Stomach (tissue), 9 donors: Measurements from ENCODE around the gene NEU3. TPM values are rescaled to one million over a fixed set of nuclear protein-coding genes. Genes with fewer than 3 reads are reported as not detected.
A peak's percentile ranks its signal among the peaks of the same experiment; 100 is the strongest.

ENCODE experiments used
- DNase-seq, 2 donors: peaks; one replicate each; pipeline versions ENCODE4 v3.0.0 to v3.0.0-alpha.2; 2013 to 2019
- H3K27ac ChIP-seq, 5 donors: fragments of 200-600 bp in 4 of 5; sonication (generic) in 4 of 5; one replicate each; pipeline ENCODE4 v1.5.1; 2013 to 2019; ENCODE audit warnings: mild to moderate bottlenecking in 1 of 5, moderate library complexity in 1 of 5
- H3K27me3 ChIP-seq, 3 donors: fragments of 200-600 bp; sonication (generic); one replicate each; pipeline ENCODE4 v1.5.1; 2017 to 2019; ENCODE audit warnings: mixed run types in 1 of 3
- H3K36me3 ChIP-seq, 4 donors: fragments of 200-600 bp; sonication (generic); 1 replicate in 3 of 4; 2 replicates in 1 of 4; pipeline ENCODE4 v1.5.1; 2016 to 2019
- H3K4me1 ChIP-seq, 4 donors: fragments of 200-600 bp; sonication (generic); one replicate each; pipeline ENCODE4 v1.5.1; 2016 to 2019
- H3K4me3 ChIP-seq, 4 donors: fragments of 200-600 bp; sonication (generic) in 3 of 4; one replicate each; pipeline ENCODE4 v1.5.1; 2016 to 2019; ENCODE audit warnings: mild to moderate bottlenecking in 1 of 4
- H3K9me3 ChIP-seq, 4 donors: fragments of 200-600 bp; sonication (generic); one replicate each; pipeline ENCODE4 v1.5.1; 2016 to 2019
- CTCF ChIP-seq, 7 experiments: fragments of 450-650 bp in 4 of 7; fragments of 200-600 bp in 3 of 7; sonication (generic) in 3 of 7; IDR thresholded peaks; one replicate each; pipeline ENCODE4 v1.5.1; 2016 to 2019; ENCODE audit warnings: antibody characterized with exemption in 7 of 7, control low read depth in 2 of 7, mild to moderate bottlenecking in 1 of 7
- EP300 ChIP-seq: sonication (generic); formaldehyde crosslinking; IDR thresholded peaks from one replicate; pipeline ENCODE4 v1.6.1; 2017; ENCODE audit warnings: antibody characterized with exemption
- POLR2A ChIP-seq, 4 donors: fragments of 450-650 bp; IDR thresholded peaks; one replicate each; pipeline ENCODE4 v1.6.1; 2016; ENCODE audit warnings: antibody characterized with exemption in 4 of 4, control low read depth in 2 of 4, mild to moderate bottlenecking in 1 of 4, moderate library complexity in 1 of 4
- POLR2AphosphoS5 ChIP-seq, 3 donors: sonication (generic); formaldehyde crosslinking; IDR thresholded peaks; one replicate each; pipeline ENCODE4 v1.6.1; 2016; ENCODE audit warnings: antibody characterized with exemption in 3 of 3
- WGBS, 5 donors: extraction: QIAGEN DNeasy Blood & Tissue Kit in 3 of 5; methylation state at CpG; one replicate each; pipeline versions ENCODE4 v1.1.5 to v1.1.7; 2013 to 2018; 5-methylcytosine and 5-hydroxymethylcytosine counted together
- intact Hi-C: fragments of 100-400 bp; cut with DNase I; formaldehyde crosslinking; loops from one replicate; pipeline ENCODE4 v1.15.1; 2023; ENCODE audit warnings: low total_unique reads
- polyA plus RNA-seq, 3 donors: library from polyadenylated mRNA; stranded (reverse); fragments of 200-250 nt; gene quantifications; one replicate each; pipeline ENCODE4 v1.2.3, GENCODE V29; 2013
- total RNA-seq, 5 donors: library from RNA; depleted of rRNA; stranded (reverse); fragments of >200 nt; gene quantifications; one replicate each; pipeline versions ENCODE4 v1.1.0 to v1.2.3, GENCODE V29; 2014 to 2016
- donor health status: healthy with polysubstance abuse.
- donor health status: Bipolar disorder and iron deficiency.
- donor health status: healthy.

The NEU3 gene
- total and polyA plus RNA-seq, 8 donors: 0.58 to 33.5 (median 3.7) TPM

- no peak for DNase-seq
Observed at GRCh38 chr11:75031224-75031753, 42.6 kb downstream of the NEU3 start.

GRCh38 chr11:75031771-75032549 lies 43.2 kb downstream of the NEU3 start:
- peak; percentile 83 to 84 for DNase-seq
- TF ChIP-seq CTCF (IDR thresholded peaks at IDR 0.05) (peak in 5 of 7 experiments; percentile 52 to 71 (median 63)), POLR2AphosphoS5 (IDR thresholded peaks at IDR 0.05) (no peak), EP300 (no peak), POLR2A (IDR thresholded peaks at IDR 0.05) (no peak)
- intact Hi-C loops: loop anchor here (5.0 kb wide), 1 partner anchor 95 kb away; no protein-coding TSS in a partner anchor
- H3K27me3 ChIP-seq: no peaks in the 10 kb centered on the region
- no peak overlapping the region for H3K4me3 ChIP-seq
- 49 to 72% (median 53%) methylated on average over 5 to 8 of the region's 8 CpGs for WGBS, 5 donors
- no peaks in the 10 kb centered on the region for H3K36me3 ChIP-seq
- H3K9me3 ChIP-seq: no peaks in the 10 kb centered on the region
- H3K27ac ChIP-seq: no peak overlapping the region
- no peaks in the 10 kb centered on the region for H3K4me1 ChIP-seq

More at GRCh38 chr11:75031224-75031753, 42.6 kb downstream of the NEU3 start:
- Histone ChIP-seq H3K27ac (no peak overlapping the region), H3K4me3 (no peak overlapping the region), H3K9me3 (no peaks in the 10 kb centered on the region), H3K27me3 (no peaks in the 10 kb centered on the region), H3K4me1 (no peaks in the 10 kb centered on the region), H3K36me3 (no peaks in the 10 kb centered on the region)
- TF ChIP-seq POLR2A (IDR thresholded peaks at IDR 0.05) (no peak), CTCF (IDR thresholded peaks at IDR 0.05) (no peak)
- 46 to 69% (median 55%) methylated on average over 4 of the region's 4 CpGs for WGBS, 5 donors
- intact Hi-C loops: loop anchor here (5.0 kb wide), 1 partner anchor 94 kb away; no protein-coding TSS in a partner anchor

- TF ChIP-seq POLR2AphosphoS5 (IDR thresholded peaks at IDR 0.05) (no peak), CTCF (IDR thresholded peaks at IDR 0.05) (no peak), POLR2A (IDR thresholded peaks at IDR 0.05) (no peak)
- Histone ChIP-seq H3K4me3 (no peak overlapping the region), H3K9me3 (no peaks in the 10 kb centered on the region), H3K4me1 (no peaks in the 10 kb centered on the region), H3K27me3 (no peaks in the 10 kb centered on the region), H3K27ac (no peak overlapping the region), H3K36me3 (no peaks in the 10 kb centered on the region)
- intact Hi-C loops: loop anchor here (5.0 kb wide), 1 partner anchor 95 kb away; no protein-coding TSS in a partner anchor
- 63 to 81% (median 68%) methylated on average over 3 of the region's 3 CpGs for WGBS, 5 donors
- no peak for DNase-seq
Observed at GRCh38 chr11:75032550-75032935, 43.8 kb downstream of the NEU3 start.

- Histone ChIP-seq H3K36me3 (no peaks in the 10 kb centered on the region), H3K27me3 (no peaks in the 10 kb centered on the region), H3K27ac (no peak overlapping the region), H3K4me3 (no peak overlapping the region), H3K4me1 (no peaks in the 10 kb centered on the region), H3K9me3 (no peaks in the 10 kb centered on the region)
- TF ChIP-seq CTCF (IDR thresholded peaks at IDR 0.05) (no peak), POLR2AphosphoS5 (IDR thresholded peaks at IDR 0.05) (no peak), POLR2A (IDR thresholded peaks at IDR 0.05) (no peak), EP300 (no peak)
- WGBS, 5 donors: 77 to 90% (median 86%) methylated on average over 3 of the region's 3 CpGs
- DNase-seq: no peak
- intact Hi-C loops: loop anchor here (5.0 kb wide), 1 partner anchor 97 kb away; no protein-coding TSS in a partner anchor
Observed at GRCh38 chr11:75033916-75034315, 45.2 kb downstream of the NEU3 start.
